Measurements from ENCODE around the gene PRKCA. TPM values are rescaled to one million over a fixed set of nuclear protein-coding genes. Genes with fewer than 3 reads are reported as not detected.

The PRKCA gene
- total and polyA plus RNA-seq, 4 donors: 3.0 to 14.1 (median 5.4) TPM

DNA sequence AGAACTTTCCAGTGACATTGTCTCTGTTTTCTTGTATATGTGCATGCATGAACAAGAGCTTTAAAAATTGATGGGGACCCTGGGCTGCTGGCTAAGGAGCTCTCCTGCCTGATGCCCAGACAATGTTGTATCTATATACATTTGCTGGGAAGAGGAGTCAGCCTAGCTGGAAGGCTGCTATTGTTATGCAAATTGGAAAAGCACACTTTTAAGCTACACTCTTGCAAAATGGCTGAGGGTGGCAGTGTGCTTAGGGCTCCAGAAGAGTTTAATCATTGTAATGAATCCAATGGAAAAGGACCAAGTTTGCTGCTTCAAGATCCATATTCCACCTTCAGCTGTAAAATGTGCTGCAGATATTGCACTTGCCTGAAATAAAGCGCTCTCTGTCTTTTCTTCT lies 171.8 kb downstream of the PRKCA start:
- Histone ChIP-seq H3K4me3 (ENCODE audit: low read depth in 1 of 3, low read length in 3 of 3) (no peak overlapping the region), H3K36me3 (ENCODE audit: control insufficient read depth in 4 of 4, insufficient read depth in 3 of 4, low read depth in 1 of 4, low read length in 3 of 4) (no peaks in the 10 kb centered on the region), H3K4me1 (ENCODE audit: control insufficient read depth in 4 of 4, insufficient read depth in 4 of 4, low read length in 3 of 4) (peaks cover 0 to 8% (median 2%) of the 10 kb centered on the region in 4 donors), H3K9me3 (ENCODE audit: control insufficient read depth in 4 of 4, low read length in 3 of 4) (no peaks in the 10 kb centered on the region), H3K9ac (ENCODE audit: low read depth in 1 of 2, low read length in 2 of 2) (no peak overlapping the region), H3K27ac (ENCODE audit: low read depth in 1 of 2, low read length in 2 of 2) (no peak overlapping the region), H3K27me3 (ENCODE audit: control insufficient read depth in 4 of 4, insufficient read depth in 4 of 4, low read length in 3 of 4) (no peaks in the 10 kb centered on the region)
- DNase-seq (ENCODE audit: low spot score): no peak
- TF ChIP-seq NR2F2 (IDR thresholded peaks at IDR 0.05) (no peak), HNF4A (conservative IDR thresholded peaks at IDR 0.05) (no peak), JUND (IDR thresholded peaks at IDR 0.05) (no peak), GABPA (IDR thresholded peaks at IDR 0.05 in 1 of 2, conservative IDR thresholded peaks at IDR 0.05 in 1 of 2) (no peak), YY1 (IDR thresholded peaks at IDR 0.05) (no peak), TAF1 (conservative IDR thresholded peaks at IDR 0.05) (no peak), HNF4G (IDR thresholded peaks at IDR 0.05) (no peak), FOXA1 (IDR thresholded peaks at IDR 0.05) (no peak), RAD21 (IDR thresholded peaks at IDR 0.05) (no peak), EGR1 (IDR thresholded peaks at IDR 0.05; ENCODE audit: low read depth in 2 of 2) (no peak), RXRA (IDR thresholded peaks at IDR 0.05) (no peak), SP1 (IDR thresholded peaks at IDR 0.05) (no peak), FOXA2 (IDR thresholded peaks at IDR 0.05) (no peak)
- TF ChIP-seq, protein P1, sequence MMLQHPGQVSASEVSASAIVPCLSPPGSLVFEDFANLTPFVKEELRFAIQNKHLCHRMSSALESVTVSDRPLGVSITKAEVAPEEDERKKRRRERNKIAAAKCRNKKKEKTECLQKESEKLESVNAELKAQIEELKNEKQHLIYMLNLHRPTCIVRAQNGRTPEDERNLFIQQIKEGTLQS (IDR thresholded peaks at IDR 0.05): no peak
- TF ChIP-seq, protein P2, sequence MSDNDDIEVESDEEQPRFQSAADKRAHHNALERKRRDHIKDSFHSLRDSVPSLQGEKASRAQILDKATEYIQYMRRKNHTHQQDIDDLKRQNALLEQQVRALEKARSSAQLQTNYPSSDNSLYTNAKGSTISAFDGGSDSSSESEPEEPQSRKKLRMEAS (IDR thresholded peaks at IDR 0.05): no peak
- TF ChIP-seq, protein P3, sequence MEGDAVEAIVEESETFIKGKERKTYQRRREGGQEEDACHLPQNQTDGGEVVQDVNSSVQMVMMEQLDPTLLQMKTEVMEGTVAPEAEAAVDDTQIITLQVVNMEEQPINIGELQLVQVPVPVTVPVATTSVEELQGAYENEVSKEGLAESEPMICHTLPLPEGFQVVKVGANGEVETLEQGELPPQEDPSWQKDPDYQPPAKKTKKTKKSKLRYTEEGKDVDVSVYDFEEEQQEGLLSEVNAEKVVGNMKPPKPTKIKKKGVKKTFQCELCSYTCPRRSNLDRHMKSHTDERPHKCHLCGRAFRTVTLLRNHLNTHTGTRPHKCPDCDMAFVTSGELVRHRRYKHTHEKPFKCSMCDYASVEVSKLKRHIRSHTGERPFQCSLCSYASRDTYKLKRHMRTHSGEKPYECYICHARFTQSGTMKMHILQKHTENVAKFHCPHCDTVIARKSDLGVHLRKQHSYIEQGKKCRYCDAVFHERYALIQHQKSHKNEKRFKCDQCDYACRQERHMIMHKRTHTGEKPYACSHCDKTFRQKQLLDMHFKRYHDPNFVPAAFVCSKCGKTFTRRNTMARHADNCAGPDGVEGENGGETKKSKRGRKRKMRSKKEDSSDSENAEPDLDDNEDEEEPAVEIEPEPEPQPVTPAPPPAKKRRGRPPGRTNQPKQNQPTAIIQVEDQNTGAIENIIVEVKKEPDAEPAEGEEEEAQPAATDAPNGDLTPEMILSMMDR (IDR thresholded peaks at IDR 0.05; ENCODE audit: low read depth, low read length, missing input control): no peak
- TF ChIP-seq, protein P4, sequence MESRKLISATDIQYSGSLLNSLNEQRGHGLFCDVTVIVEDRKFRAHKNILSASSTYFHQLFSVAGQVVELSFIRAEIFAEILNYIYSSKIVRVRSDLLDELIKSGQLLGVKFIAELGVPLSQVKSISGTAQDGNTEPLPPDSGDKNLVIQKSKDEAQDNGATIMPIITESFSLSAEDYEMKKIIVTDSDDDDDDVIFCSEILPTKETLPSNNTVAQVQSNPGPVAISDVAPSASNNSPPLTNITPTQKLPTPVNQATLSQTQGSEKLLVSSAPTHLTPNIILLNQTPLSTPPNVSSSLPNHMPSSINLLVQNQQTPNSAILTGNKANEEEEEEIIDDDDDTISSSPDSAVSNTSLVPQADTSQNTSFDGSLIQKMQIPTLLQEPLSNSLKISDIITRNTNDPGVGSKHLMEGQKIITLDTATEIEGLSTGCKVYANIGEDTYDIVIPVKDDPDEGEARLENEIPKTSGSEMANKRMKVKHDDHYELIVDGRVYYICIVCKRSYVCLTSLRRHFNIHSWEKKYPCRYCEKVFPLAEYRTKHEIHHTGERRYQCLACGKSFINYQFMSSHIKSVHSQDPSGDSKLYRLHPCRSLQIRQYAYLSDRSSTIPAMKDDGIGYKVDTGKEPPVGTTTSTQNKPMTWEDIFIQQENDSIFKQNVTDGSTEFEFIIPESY (IDR thresholded peaks at IDR 0.05): no peak
- TF ChIP-seq, protein P5, sequence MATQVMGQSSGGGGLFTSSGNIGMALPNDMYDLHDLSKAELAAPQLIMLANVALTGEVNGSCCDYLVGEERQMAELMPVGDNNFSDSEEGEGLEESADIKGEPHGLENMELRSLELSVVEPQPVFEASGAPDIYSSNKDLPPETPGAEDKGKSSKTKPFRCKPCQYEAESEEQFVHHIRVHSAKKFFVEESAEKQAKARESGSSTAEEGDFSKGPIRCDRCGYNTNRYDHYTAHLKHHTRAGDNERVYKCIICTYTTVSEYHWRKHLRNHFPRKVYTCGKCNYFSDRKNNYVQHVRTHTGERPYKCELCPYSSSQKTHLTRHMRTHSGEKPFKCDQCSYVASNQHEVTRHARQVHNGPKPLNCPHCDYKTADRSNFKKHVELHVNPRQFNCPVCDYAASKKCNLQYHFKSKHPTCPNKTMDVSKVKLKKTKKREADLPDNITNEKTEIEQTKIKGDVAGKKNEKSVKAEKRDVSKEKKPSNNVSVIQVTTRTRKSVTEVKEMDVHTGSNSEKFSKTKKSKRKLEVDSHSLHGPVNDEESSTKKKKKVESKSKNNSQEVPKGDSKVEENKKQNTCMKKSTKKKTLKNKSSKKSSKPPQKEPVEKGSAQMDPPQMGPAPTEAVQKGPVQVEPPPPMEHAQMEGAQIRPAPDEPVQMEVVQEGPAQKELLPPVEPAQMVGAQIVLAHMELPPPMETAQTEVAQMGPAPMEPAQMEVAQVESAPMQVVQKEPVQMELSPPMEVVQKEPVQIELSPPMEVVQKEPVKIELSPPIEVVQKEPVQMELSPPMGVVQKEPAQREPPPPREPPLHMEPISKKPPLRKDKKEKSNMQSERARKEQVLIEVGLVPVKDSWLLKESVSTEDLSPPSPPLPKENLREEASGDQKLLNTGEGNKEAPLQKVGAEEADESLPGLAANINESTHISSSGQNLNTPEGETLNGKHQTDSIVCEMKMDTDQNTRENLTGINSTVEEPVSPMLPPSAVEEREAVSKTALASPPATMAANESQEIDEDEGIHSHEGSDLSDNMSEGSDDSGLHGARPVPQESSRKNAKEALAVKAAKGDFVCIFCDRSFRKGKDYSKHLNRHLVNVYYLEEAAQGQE (IDR thresholded peaks at IDR 0.05): no peak
- 90% methylated on average over 1 of the region's 1 CpG for WGBS

All from liver (tissue), 9 donors.